PFSK-1 (cell line): ENCODE results near the gene TMEM200A.

Experiments
- FOXP2 ChIP-seq: optimal IDR thresholded peaks from 2 replicates; pipeline ENCODE3; 2011; ENCODE audit warnings: borderline replicate concordance, control low read depth, inconsistent platforms; ENCODE audit not compliant: insufficient read depth; ENCODE audit errors: extremely low read length, extremely low read depth
- POLR2AphosphoS5 ChIP-seq: IDR thresholded peaks from 2 replicates; pipeline ENCODE4 v1.6.1; 2012; ENCODE audit warnings: low read depth, mild to moderate bottlenecking, control low read depth, low read length, moderate library complexity
- SIN3A ChIP-seq: IDR thresholded peaks from 2 replicates; pipeline ENCODE4 v1.6.1; 2012; ENCODE audit warnings: mild to moderate bottlenecking, low read length, moderate library complexity, borderline replicate concordance; ENCODE audit not compliant: insufficient read depth
- TAF1 ChIP-seq: IDR thresholded peaks from 2 replicates; pipeline ENCODE4 v1.6.1; 2012; ENCODE audit warnings: low read length, control low read depth, borderline replicate concordance; ENCODE audit not compliant: insufficient read depth
- TF ChIP-seq, protein P1 (sequence below), 2 experiments: IDR thresholded peaks; 2 replicates each; pipeline versions ENCODE4 v1.6.1 to v1.8.0; 2011 to 2012; ENCODE audit warnings: low read depth in 2 of 2, low read length in 2 of 2, control low read depth in 1 of 2, inconsistent platforms in 1 of 2, mild to moderate bottlenecking in 1 of 2, moderate library complexity in 1 of 2; ENCODE audit not compliant: insufficient read depth in 1 of 2

DNA sequence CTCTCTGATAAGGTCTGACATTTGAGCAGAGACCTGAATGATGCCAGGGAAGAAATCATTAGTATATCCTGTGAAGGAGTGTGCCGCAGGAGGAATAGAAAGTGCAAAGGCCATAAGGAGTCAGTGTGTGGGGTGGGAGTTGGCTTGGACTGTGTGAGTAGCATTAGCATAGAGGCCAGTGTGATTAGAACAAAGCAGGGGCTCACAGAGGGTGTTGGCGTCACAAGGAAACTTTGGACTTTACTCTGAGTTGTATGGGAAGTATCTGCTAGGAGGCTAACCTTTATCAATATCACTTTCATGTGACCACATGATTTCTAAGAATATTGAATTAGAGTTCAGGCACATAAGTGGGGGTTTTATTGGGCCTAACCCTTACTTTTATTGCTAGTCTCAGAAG lies 12.1 kb downstream of the TMEM200A start:
- TF ChIP-seq POLR2AphosphoS5 (no peak), TAF1 (no peak), SIN3A (no peak), FOXP2 (no peak)
- TF ChIP-seq, protein P1, sequence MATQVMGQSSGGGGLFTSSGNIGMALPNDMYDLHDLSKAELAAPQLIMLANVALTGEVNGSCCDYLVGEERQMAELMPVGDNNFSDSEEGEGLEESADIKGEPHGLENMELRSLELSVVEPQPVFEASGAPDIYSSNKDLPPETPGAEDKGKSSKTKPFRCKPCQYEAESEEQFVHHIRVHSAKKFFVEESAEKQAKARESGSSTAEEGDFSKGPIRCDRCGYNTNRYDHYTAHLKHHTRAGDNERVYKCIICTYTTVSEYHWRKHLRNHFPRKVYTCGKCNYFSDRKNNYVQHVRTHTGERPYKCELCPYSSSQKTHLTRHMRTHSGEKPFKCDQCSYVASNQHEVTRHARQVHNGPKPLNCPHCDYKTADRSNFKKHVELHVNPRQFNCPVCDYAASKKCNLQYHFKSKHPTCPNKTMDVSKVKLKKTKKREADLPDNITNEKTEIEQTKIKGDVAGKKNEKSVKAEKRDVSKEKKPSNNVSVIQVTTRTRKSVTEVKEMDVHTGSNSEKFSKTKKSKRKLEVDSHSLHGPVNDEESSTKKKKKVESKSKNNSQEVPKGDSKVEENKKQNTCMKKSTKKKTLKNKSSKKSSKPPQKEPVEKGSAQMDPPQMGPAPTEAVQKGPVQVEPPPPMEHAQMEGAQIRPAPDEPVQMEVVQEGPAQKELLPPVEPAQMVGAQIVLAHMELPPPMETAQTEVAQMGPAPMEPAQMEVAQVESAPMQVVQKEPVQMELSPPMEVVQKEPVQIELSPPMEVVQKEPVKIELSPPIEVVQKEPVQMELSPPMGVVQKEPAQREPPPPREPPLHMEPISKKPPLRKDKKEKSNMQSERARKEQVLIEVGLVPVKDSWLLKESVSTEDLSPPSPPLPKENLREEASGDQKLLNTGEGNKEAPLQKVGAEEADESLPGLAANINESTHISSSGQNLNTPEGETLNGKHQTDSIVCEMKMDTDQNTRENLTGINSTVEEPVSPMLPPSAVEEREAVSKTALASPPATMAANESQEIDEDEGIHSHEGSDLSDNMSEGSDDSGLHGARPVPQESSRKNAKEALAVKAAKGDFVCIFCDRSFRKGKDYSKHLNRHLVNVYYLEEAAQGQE (IDR thresholded peaks at IDR 0.05; ENCODE audit: insufficient read depth in 1 of 2, low read depth in 2 of 2, low read length in 2 of 2), result no peak
